NCI-H524 treated with DMSO at 0.1 percent for 48 hours (cell line): ENCODE results near the gene INTS13.
A peak's percentile ranks its signal among the peaks of the same experiment; 100 is the strongest.
"Not testable (repeated sequence)": the region's sequence is repeated elsewhere in the genome, so short reads cannot be mapped to it uniquely, and the experiment has no call there.

Experiments
- DNase-seq: peaks from one replicate; lab custom pipeline; 2025; lab: John Stamatoyannopoulos, UW

INTS13 gene

GRCh38 chr12:26869908-26870459, 67.8 kb downstream of the INTS13 start:
- DNase-seq, result no peak

DNA sequence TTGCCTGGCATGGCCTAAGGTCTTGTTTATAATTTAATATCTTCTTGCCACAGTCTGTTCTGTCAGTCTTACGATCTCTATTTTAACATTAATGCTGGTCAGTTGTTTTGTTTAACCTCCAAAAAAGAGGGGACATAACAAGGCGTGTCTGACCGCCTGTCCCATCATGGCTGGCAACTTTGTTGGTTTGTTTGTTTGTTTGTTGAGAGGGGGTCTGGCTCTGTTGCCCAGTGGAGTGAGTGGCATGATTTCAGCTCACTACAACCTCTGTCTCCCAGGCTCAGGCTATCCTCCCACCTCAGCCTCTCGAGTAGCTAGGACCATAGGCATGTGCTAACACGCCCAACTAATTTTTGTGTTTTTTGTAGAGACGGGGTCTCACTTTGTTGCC, 68.7 kb downstream of the INTS13 start:
- DNase-seq, result no peak

- DNase-seq, result no peak
Measured at GRCh38 chr12:26868447-26869103, 69.2 kb downstream of the INTS13 start.

- DNase-seq, result no peak
Measured at GRCh38 chr12:26867080-26867479, 70.7 kb downstream of the INTS13 start.

- DNase-seq, result peak; percentile 22
Measured at GRCh38 chr12:26863515-26863914, 74.3 kb downstream of the INTS13 start.

DNA sequence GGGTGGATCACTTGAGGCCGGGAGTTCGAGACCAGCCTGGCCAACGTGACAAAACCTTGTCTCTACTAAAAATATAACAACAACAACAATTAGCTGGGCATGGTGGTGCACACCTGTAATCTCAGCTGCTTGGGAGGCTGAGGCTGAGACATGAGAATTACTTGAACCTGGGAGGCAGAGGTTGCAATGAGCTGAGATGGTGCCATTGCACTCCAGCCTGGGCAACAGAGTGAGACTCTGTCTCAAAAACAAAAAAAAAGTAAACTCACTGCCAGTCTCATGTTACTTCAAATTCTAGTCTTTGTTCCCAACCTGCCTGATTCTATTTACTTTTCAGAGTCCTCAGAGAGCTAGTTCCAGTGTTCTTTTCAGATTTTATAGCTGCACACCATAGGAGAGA, 75.0 kb downstream of the INTS13 start:
- not testable (repeated sequence) for DNase-seq

DNA sequence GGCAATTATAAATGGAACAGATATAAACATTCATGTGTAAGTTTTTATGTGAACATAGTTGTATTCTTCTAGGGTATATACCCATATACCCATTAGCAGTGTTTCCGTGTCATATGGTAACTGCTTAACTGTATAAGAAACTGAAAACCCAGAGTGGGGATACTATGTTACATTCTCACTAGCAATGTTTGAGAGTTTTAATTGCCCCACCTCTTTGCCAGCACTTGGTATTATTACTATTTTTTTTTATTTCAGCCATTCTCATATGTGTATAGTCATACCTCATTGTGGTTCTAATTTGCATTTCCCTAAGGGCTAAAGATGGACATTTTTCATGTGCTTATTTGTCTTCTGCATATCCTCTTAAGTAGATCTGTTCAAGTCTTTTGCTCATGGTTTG, 76.1 kb downstream of the INTS13 start:
- DNase-seq, result no peak

GRCh38 chr12:26857465-26858176, 80.2 kb downstream of the INTS13 start:
- no peak for DNase-seq

- no peak for DNase-seq
Measured at GRCh38 chr12:26855337-26855736, 82.4 kb downstream of the INTS13 start.
